Common myeloid progenitor, CD34-positive (primary cell): ENCODE measurements around the gene TAB2.

ENCODE experiments used
- CTCF ChIA-PET: fragments of 350-600 bp; sonication (Branson Sonifier 250); formaldehyde crosslinking; loops from one replicate; lab custom pipeline; 2021; ENCODE audit warnings: antibody characterized with exemption; lab: Charles Lee
- POLR2A ChIA-PET: fragments of 350-600 bp; sonication (Branson Sonifier 250); formaldehyde crosslinking; loops from one replicate; lab custom pipeline; 2021; ENCODE audit warnings: antibody characterized with exemption; lab: Charles Lee
- DNase-seq, 3 donors: peaks; one replicate each; pipeline versions ENCODE4 v3.0.0 to v3.0.0-alpha.2; 2013
- H3K27ac ChIP-seq, 2 experiments: 1 replicate in 1 of 2; 2 replicates in 1 of 2; pipeline ENCODE4 v1.7.0; 2013; ENCODE audit warnings: inconsistent platforms in 2 of 2, low read length in 2 of 2, mild to moderate bottlenecking in 2 of 2, low read depth in 1 of 2, moderate library complexity in 1 of 2; ENCODE audit not compliant: severe bottlenecking in 2 of 2, insufficient read depth in 1 of 2, poor library complexity in 1 of 2
- H3K27me3 ChIP-seq, 5 experiments: replicated peaks in 2 of 5; 1 replicate in 3 of 5; 2 replicates in 2 of 5; pipeline versions ENCODE4 v1.6.1 to v1.7.0; 2013; ENCODE audit warnings: low read length in 4 of 5, mild to moderate bottlenecking in 2 of 5, moderate library complexity in 2 of 5, inconsistent platforms in 1 of 5; ENCODE audit not compliant: insufficient read depth in 5 of 5, control insufficient read depth in 4 of 5
- H3K36me3 ChIP-seq, 4 experiments: 1 replicate in 2 of 4; 2 replicates in 2 of 4; pipeline versions ENCODE4 v1.6.1 to v1.7.0; 2013; ENCODE audit warnings: low read length in 3 of 4, control low read depth in 1 of 4, mild to moderate bottlenecking in 1 of 4; ENCODE audit not compliant: control insufficient read depth in 4 of 4, insufficient read depth in 4 of 4
- H3K4me1 ChIP-seq, 4 experiments: 1 replicate in 3 of 4; 2 replicates in 1 of 4; pipeline versions ENCODE4 v1.6.1 to v1.7.1; 2013; ENCODE audit warnings: low read length in 3 of 4, mild to moderate bottlenecking in 3 of 4, control low read depth in 1 of 4, inconsistent platforms in 1 of 4, moderate library complexity in 1 of 4; ENCODE audit not compliant: control insufficient read depth in 4 of 4, insufficient read depth in 4 of 4; ENCODE audit errors: control extremely low read depth in 1 of 4
- H3K4me3 ChIP-seq, 7 experiments: 1 replicate in 4 of 7; 2 replicates in 3 of 7; pipeline versions ENCODE4 v1.5.1 to v1.7.0; 2013; ENCODE audit warnings: mild to moderate bottlenecking in 7 of 7, low read length in 6 of 7, moderate library complexity in 6 of 7, inconsistent platforms in 2 of 7, low read depth in 2 of 7, control low read depth in 1 of 7; ENCODE audit not compliant: insufficient read depth in 4 of 7, control insufficient read depth in 1 of 7; ENCODE audit errors: extremely low read depth in 1 of 7
- H3K9me3 ChIP-seq, 5 experiments: 1 replicate in 4 of 5; 2 replicates in 1 of 5; pipeline versions ENCODE4 v1.6.1 to v1.7.1; 2013; ENCODE audit warnings: low read length in 4 of 5, mild to moderate bottlenecking in 2 of 5, inconsistent platforms in 1 of 5, low read depth in 1 of 5, moderate library complexity in 1 of 5; ENCODE audit not compliant: control insufficient read depth in 4 of 5, insufficient read depth in 2 of 5; ENCODE audit errors: control extremely low read depth in 1 of 5
- WGBS: methylation state at CpG from one replicate; pipeline ENCODE4 v1.1.5; 2013; ENCODE audit not compliant: insufficient coverage; 5-methylcytosine and 5-hydroxymethylcytosine counted together

TAB2 gene

GRCh38 chr6:149385998-149386646 lies 68.6 kb downstream of the TAB2 start:
- Histone ChIP-seq H3K27ac (no peak overlapping the region), H3K4me1 (no peaks in the 10 kb centered on the region), H3K9me3 (peaks cover 0 to 12% (median 0%) of the 10 kb centered on the region in 5 experiments), H3K27me3 (no peaks in the 10 kb centered on the region), H3K4me3 (no peak overlapping the region), H3K36me3 (peaks cover 13 to 58% (median 33%) of the 10 kb centered on the region in 4 experiments)
- 94% methylated on average over 2 of the region's 5 CpGs for WGBS
- no peak for DNase-seq
- POLR2A ChIA-PET: no interaction called here
- CTCF ChIA-PET: no interaction called here

DNA sequence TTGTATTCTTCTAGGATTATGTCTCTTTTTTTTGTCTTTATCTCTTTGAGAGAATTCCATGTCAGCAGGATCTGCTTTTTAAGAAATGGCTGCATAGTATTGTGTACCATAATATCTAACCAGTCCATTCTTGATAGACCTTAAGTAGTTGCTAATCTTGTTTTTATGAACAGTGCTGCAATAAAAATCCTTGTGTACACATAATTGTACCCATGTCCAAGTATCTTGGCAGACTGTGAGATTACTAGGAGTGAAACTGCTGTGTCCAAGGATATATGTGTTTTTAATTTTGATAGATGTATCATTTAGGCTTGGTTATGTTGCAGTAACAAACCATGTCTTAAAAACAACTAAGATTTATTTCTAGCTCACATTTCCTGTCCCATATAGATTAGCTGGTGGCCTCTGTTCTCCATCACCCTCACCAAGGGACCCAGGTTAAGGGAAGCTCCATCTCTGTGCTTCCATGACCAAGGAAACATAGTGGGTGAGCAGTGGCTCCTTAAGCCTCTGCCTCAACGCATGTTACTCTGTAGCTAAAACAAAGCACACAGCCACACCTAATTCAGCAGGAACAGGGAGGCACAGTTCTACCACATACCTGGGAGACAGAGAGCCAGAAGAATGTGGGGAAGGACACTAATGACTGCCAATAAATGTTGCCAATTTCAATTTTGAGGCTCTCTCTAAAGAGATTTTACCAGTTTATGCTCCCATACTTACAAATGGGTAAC lies 70.4 kb downstream of the TAB2 start:
- no peak for DNase-seq
- H3K4me1 ChIP-seq: peaks cover 0 to 7% (median 2%) of the 10 kb centered on the region in 4 experiments
- H3K9me3 ChIP-seq: peaks cover 0 to 12% (median 0%) of the 10 kb centered on the region in 5 experiments
- WGBS: no CpG with 5 or more reads among the region's 1 CpG
- H3K27me3 ChIP-seq: no peaks in the 10 kb centered on the region
- H3K36me3 ChIP-seq: peaks cover 13 to 59% (median 34%) of the 10 kb centered on the region in 4 experiments
- H3K27ac ChIP-seq: no peak overlapping the region
- CTCF ChIA-PET: no interaction called here
- H3K4me3 ChIP-seq: no peak overlapping the region
- POLR2A ChIA-PET: no interaction called here

- Histone ChIP-seq H3K4me1 (peaks cover 0 to 7% (median 2%) of the 10 kb centered on the region in 4 experiments), H3K9me3 (peaks cover 0 to 12% (median 0%) of the 10 kb centered on the region in 5 experiments), H3K36me3 (peaks cover 16 to 55% (median 29%) of the 10 kb centered on the region in 4 experiments), H3K27me3 (no peaks in the 10 kb centered on the region), H3K4me3 (no peak overlapping the region), H3K27ac (no peak overlapping the region)
- CTCF ChIA-PET: no interaction called here
- no CpG with 5 or more reads among the region's 3 CpGs for WGBS
- DNase-seq: no peak
- POLR2A ChIA-PET: no interaction called here
These were observed 72.2 kb downstream of the TAB2 start for GRCh38 chr6:149389509-149390297.

DNA sequence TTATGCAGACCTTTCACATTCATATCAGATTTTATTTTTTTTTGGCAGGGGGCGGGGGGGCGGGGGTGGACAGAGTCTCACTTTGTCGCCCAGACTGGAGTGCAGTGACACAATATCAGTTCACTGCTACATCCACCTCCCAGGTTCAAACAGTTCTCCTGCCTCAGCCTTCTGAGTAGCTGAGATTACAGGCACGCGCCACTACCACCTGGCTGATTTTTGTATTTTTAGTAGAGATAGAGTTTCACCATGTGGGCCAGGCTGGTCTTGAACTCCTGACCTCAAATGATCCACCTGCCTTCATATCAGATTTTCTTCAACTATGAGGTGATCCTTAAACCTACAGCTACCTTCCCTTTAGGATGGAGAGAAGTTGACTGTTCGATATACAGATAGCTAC lies 74.6 kb downstream of the TAB2 start:
- Histone ChIP-seq H3K9me3 (peaks cover 0 to 1% (median 0%) of the 10 kb centered on the region in 5 experiments), H3K4me3 (no peak overlapping the region), H3K4me1 (peaks cover 0 to 7% (median 2%) of the 10 kb centered on the region in 4 experiments), H3K36me3 (peaks cover 18 to 52% (median 28%) of the 10 kb centered on the region in 4 experiments), H3K27ac (no peak overlapping the region), H3K27me3 (no peaks in the 10 kb centered on the region)
- 100% methylated on average over 2 of the region's 6 CpGs for WGBS
- CTCF ChIA-PET: interaction anchor here (0.7 to 2.5 kb wide), 5 partner anchors 31 to 359 kb away, joined by 3 to 8 read pairs (median 3); no protein-coding TSS in a partner anchor
- DNase-seq: no peak
- POLR2A ChIA-PET: interaction anchor here (1.4 kb wide), 1 partner anchor 10 kb away, joined by 3 read pairs; no protein-coding TSS in a partner anchor

- peaks cover 0 to 1% (median 0%) of the 10 kb centered on the region in 5 experiments for H3K9me3 ChIP-seq
- H3K27me3 ChIP-seq: no peaks in the 10 kb centered on the region
- peaks cover 18 to 52% (median 30%) of the 10 kb centered on the region in 4 experiments for H3K36me3 ChIP-seq
- H3K4me1 ChIP-seq: peaks cover 0 to 7% (median 2%) of the 10 kb centered on the region in 4 experiments
- DNase-seq: no peak
- CTCF ChIA-PET: interaction anchor here (0.8 to 2.5 kb wide), 3 partner anchors 31 to 360 kb away, joined by 3 to 8 read pairs (median 4); no protein-coding TSS in a partner anchor
- H3K27ac ChIP-seq: no peak overlapping the region
- POLR2A ChIA-PET: no interaction called here
- no peak overlapping the region for H3K4me3 ChIP-seq
These were observed 75.0 kb downstream of the TAB2 start for GRCh38 chr6:149392535-149392934.

DNA sequence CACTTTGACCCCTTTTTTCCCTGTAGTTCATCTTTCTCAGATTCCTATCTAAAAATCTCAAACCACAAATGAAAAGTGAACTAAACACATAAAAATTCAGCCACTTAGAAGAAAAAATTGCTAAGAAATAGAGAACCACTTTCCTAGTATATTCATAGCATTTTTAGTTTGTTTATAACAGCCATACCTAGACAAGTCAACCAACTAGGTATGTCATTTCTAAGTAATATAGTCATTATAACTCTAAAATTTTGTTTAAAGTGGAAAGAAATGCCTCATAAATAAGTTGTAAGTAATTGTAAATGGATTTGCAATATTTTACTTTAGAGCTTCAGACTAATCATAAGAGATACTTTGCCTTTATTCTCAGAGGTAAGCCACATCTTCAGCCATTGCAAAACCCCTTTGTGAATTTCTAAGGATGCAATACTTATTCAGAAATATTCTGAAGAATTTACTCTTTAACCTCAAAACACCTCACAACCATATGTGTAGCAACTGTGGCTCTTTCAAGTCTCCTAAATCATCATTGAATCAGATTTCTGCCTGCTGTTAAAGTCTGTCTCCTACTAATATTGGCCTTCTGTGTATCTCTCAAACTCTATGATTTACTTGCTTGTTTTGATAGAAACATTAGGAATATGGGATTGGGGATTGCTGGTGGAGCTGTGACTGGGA lies 75.6 kb downstream of the TAB2 start:
- Histone ChIP-seq H3K4me3 (no peak overlapping the region), H3K36me3 (peaks cover 21 to 54% (median 29%) of the 10 kb centered on the region in 4 experiments), H3K27me3 (no peaks in the 10 kb centered on the region), H3K4me1 (peaks cover 0 to 7% (median 2%) of the 10 kb centered on the region in 4 experiments), H3K27ac (no peak overlapping the region), H3K9me3 (peaks cover 0 to 1% (median 0%) of the 10 kb centered on the region in 5 experiments)
- ChIA-PET POLR2A (no interaction called here), CTCF (interaction anchor here (0.8 to 2.5 kb wide), 3 partner anchors 27 to 360 kb away, joined by 3 to 8 read pairs (median 3); no protein-coding TSS in a partner anchor)
- no peak for DNase-seq
